ENCODE data around the gene HLA-DMB.

The HLA-DMB gene

GRCh38 chr6:32885698-32886286, 55.0 kb downstream of the HLA-DMB start:
- TF ChIP-seq ZFX (IDR thresholded peaks at IDR 0.05; ENCODE audit: borderline replicate concordance) (no peak), CTCF (IDR thresholded peaks at IDR 0.05) (peak; percentile 77)
- 0 out of 2 replicates have a peak overlapping the region, but pooled peaks have one; percentile 36 for H3K27ac ChIP-seq

All from 22Rv1 (cell line).